ENCODE data around the gene SLC17A5.
"Not testable (repeated sequence)": the region's sequence is repeated elsewhere in the genome, so short reads cannot be mapped to it uniquely, and the experiment has no call there.

The SLC17A5 gene

GRCh38 chr6:73630401-73630800, 23.4 kb downstream of the SLC17A5 start:
- no peak overlapping the region for H3K27ac ChIP-seq
- DNase-seq (ENCODE audit: low read depth, low spot score): no peak

- DNase-seq (ENCODE audit: low read depth, low spot score): no peak
- no peak overlapping the region for H3K27ac ChIP-seq
These were observed 28.9 kb downstream of the SLC17A5 start for GRCh38 chr6:73624896-73625295.

- not testable (repeated sequence) for H3K27ac ChIP-seq; DNase-seq (ENCODE audit: low read depth, low spot score)
These were observed 30.3 kb downstream of the SLC17A5 start for GRCh38 chr6:73623480-73623879.

- not testable (repeated sequence) for DNase-seq (ENCODE audit: low read depth, low spot score); H3K27ac ChIP-seq
These were observed 35.7 kb downstream of the SLC17A5 start for GRCh38 chr6:73618082-73618481.

- no peak for DNase-seq (ENCODE audit: low read depth, low spot score)
- H3K27ac ChIP-seq: no peak overlapping the region
These were observed 39.0 kb downstream of the SLC17A5 start for GRCh38 chr6:73614802-73615201.

- no peak for DNase-seq (ENCODE audit: low read depth, low spot score)
- H3K27ac ChIP-seq: no peak overlapping the region
These were observed 39.8 kb downstream of the SLC17A5 start for GRCh38 chr6:73613806-73614536.

GRCh38 chr6:73612611-73613010, 41.2 kb downstream of the SLC17A5 start:
- DNase-seq (ENCODE audit: low read depth, low spot score): no peak
- no peak overlapping the region for H3K27ac ChIP-seq

GRCh38 chr6:73610444-73611275, 43.1 kb downstream of the SLC17A5 start:
- no peak overlapping the region for H3K27ac ChIP-seq
- no peak for DNase-seq (ENCODE audit: low read depth, low spot score)

GRCh38 chr6:73608761-73609160, 45.0 kb downstream of the SLC17A5 start:
- H3K27ac ChIP-seq: no peak overlapping the region
- DNase-seq (ENCODE audit: low read depth, low spot score): no peak

- H3K27ac ChIP-seq: no peak overlapping the region
- DNase-seq (ENCODE audit: low read depth, low spot score): no peak
These were observed 47.4 kb downstream of the SLC17A5 start for GRCh38 chr6:73606428-73606827.

- no peak for DNase-seq (ENCODE audit: low read depth, low spot score)
- no peak overlapping the region for H3K27ac ChIP-seq
These were observed 49.3 kb downstream of the SLC17A5 start for GRCh38 chr6:73604461-73604860.

- no peak overlapping the region for H3K27ac ChIP-seq
- no peak for DNase-seq (ENCODE audit: low read depth, low spot score)
These were observed 49.8 kb downstream of the SLC17A5 start for GRCh38 chr6:73604020-73604419.

GRCh38 chr6:73586416-73586974, 67.3 kb downstream of the SLC17A5 start:
- DNase-seq (ENCODE audit: low read depth, low spot score): no peak
- H3K27ac ChIP-seq: peak overlapping the region; percentile 70

GRCh38 chr6:73585566-73586415, 68.0 kb downstream of the SLC17A5 start:
- peak overlapping the region; percentile 70 for H3K27ac ChIP-seq
- DNase-seq (ENCODE audit: low read depth, low spot score): no peak

GRCh38 chr6:73581293-73581692, 72.5 kb downstream of the SLC17A5 start:
- no peak for DNase-seq (ENCODE audit: low read depth, low spot score)
- H3K27ac ChIP-seq: peak overlapping the region; percentile 98

GRCh38 chr6:73580247-73581149, 73.3 kb downstream of the SLC17A5 start:
- DNase-seq (ENCODE audit: low read depth, low spot score): peak; percentile 82
- peak overlapping the region; percentile 98 for H3K27ac ChIP-seq

GRCh38 chr6:73579851-73580246, 73.9 kb downstream of the SLC17A5 start:
- H3K27ac ChIP-seq: peak overlapping the region; percentile 98
- DNase-seq (ENCODE audit: low read depth, low spot score): no peak

GRCh38 chr6:73579389-73579788, 74.4 kb downstream of the SLC17A5 start:
- peak overlapping the region; percentile 98 for H3K27ac ChIP-seq
- no peak for DNase-seq (ENCODE audit: low read depth, low spot score)

- DNase-seq (ENCODE audit: low read depth, low spot score): no peak
- no peak overlapping the region for H3K27ac ChIP-seq
These were observed 76.1 kb downstream of the SLC17A5 start for GRCh38 chr6:73577676-73578075.
